Left lung (tissue), 10 donors: ENCODE measurements around the gene ABLIM3. TPM values are rescaled to one million over a fixed set of nuclear protein-coding genes. Genes with fewer than 3 reads are reported as not detected.

Experiments
- ATAC-seq: fragments of 200-7000 bp; cut with Tn5 transposase; one replicate; pipeline ENCODE4 v1.9.1; 2020; ENCODE audit warnings: moderate library complexity
- DNase-seq, 4 donors: peaks; one replicate each; pipeline ENCODE4 v3.0.0-alpha.2; 2013 to 2020
- H3K27ac ChIP-seq, 2 donors: fragments of 200-600 bp; sonication (generic) in 1 of 2; one replicate each; pipeline versions ENCODE4 v1.5.0 to v1.8.0; 2020 to 2021
- H3K27me3 ChIP-seq, 2 donors: fragments of 200-600 bp; sonication (generic) in 1 of 2; one replicate each; pipeline versions ENCODE4 v1.5.0 to v1.8.0; 2020 to 2021
- H3K36me3 ChIP-seq, 2 donors: fragments of 200-600 bp; sonication (generic) in 1 of 2; one replicate each; pipeline versions ENCODE4 v1.5.0 to v1.8.0; 2020 to 2021
- H3K4me1 ChIP-seq, 2 donors: fragments of 200-600 bp; one replicate each; pipeline ENCODE4 v1.8.0; 2021
- H3K4me3 ChIP-seq, 2 donors: fragments of 200-600 bp; sonication (generic) in 1 of 2; one replicate each; pipeline versions ENCODE4 v1.5.0 to v1.8.0; 2020 to 2021; ENCODE audit warnings: mild to moderate bottlenecking in 1 of 2
- H3K9me3 ChIP-seq, 2 donors: fragments of 200-600 bp; sonication (generic) in 1 of 2; one replicate each; pipeline versions ENCODE4 v1.5.0 to v1.8.0; 2020 to 2021
- intact Hi-C, 2 donors: fragments of 100-400 bp; cut with DNase I; formaldehyde crosslinking; loops; one replicate each; pipeline versions ENCODE4 v1.11.2 to v1.14.2; 2022
- polyA plus RNA-seq, 6 donors: library from polyadenylated mRNA; unstranded; fragments of 120-200 nt; gene quantifications; one replicate each; pipeline ENCODE4 v1.2.1, GENCODE V29; 2013; ENCODE audit not compliant: insufficient read length in 6 of 6
- total RNA-seq, 2 donors: library from RNA; stranded (reverse); fragmentation: NEBNext Ultra II Directional; extraction: Animal tissue kit (Norgen Biotek cat#: 25700); gene quantifications; one replicate each; pipeline ENCODE4 v1.2.1, GENCODE V29; 2021
- TF ChIP-seq, protein P1 (sequence below), 2 donors: fragments of 200-600 bp; sonication (generic) in 1 of 2; IDR thresholded peaks; one replicate each; pipeline versions ENCODE4 v1.5.0 to v1.8.0; 2021; ENCODE audit warnings: antibody characterized with exemption in 2 of 2
- donor health status: DM: no; HTN: yes; CAD: no.
- donor health status: DM: no; HTN: no; CAD: no.

Gene ABLIM3
- total and polyA plus RNA-seq, 8 donors = 33.2 to 145 (median 108) TPM

DNA sequence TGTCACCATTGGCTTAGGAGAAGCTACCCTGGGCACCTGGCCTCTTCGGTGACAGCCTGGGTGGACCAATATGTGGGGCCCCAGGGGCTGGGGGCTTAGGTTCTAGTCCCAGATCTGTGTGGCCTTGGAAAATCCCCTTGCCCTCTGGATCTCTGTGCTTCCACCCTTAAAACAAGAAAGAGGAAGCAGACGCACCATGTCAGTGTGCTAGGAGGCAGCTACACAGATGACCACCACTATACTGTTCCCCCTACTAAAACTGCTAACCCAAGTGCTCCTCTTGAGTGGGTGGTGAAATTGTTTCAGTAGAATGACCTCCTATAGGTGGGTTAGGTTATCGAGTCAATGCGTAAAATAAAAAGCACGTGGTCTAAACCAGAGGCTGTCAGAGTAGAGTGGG is 161.3 kb downstream of the ABLIM3 start:
- no peak for ATAC-seq
- Histone ChIP-seq H3K27ac (no peak overlapping the region), H3K9me3 (no peaks in the 10 kb centered on the region), H3K4me3 (no peak overlapping the region), H3K27me3 (peaks cover 0 to 8% of the 10 kb centered on the region in 2 donors), H3K4me1 (peaks cover 0 to 12% of the 10 kb centered on the region in 2 donors), H3K36me3 (no peaks in the 10 kb centered on the region)
- TF ChIP-seq, protein P1, sequence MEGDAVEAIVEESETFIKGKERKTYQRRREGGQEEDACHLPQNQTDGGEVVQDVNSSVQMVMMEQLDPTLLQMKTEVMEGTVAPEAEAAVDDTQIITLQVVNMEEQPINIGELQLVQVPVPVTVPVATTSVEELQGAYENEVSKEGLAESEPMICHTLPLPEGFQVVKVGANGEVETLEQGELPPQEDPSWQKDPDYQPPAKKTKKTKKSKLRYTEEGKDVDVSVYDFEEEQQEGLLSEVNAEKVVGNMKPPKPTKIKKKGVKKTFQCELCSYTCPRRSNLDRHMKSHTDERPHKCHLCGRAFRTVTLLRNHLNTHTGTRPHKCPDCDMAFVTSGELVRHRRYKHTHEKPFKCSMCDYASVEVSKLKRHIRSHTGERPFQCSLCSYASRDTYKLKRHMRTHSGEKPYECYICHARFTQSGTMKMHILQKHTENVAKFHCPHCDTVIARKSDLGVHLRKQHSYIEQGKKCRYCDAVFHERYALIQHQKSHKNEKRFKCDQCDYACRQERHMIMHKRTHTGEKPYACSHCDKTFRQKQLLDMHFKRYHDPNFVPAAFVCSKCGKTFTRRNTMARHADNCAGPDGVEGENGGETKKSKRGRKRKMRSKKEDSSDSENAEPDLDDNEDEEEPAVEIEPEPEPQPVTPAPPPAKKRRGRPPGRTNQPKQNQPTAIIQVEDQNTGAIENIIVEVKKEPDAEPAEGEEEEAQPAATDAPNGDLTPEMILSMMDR (IDR thresholded peaks at IDR 0.05) = no peak
- no peak for DNase-seq
- intact Hi-C loops = no loop called here

DNA sequence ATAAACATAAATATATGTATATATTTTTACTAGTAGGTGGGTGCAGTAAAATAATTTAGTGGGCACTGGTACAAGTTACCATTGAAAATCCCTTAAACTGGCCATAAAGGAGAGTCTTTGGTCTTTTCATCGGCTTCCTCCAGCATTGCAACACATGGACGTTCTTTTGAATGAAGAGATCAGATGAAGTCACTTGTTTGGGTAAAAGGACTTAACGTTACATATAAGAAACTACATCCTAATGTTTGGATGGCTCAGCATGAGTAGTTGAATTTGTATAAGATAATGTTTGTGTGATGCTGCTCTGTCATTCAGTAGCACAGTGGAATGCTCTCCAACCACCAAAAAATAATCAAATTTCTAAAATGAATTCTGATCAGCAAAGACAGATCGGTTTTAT is 161.9 kb downstream of the ABLIM3 start:
- peaks cover 0 to 12% of the 10 kb centered on the region in 2 donors for H3K4me1 ChIP-seq
- peaks cover 0 to 8% of the 10 kb centered on the region in 2 donors for H3K27me3 ChIP-seq
- no peak overlapping the region for H3K27ac ChIP-seq
- TF ChIP-seq, protein P1 (IDR thresholded peaks at IDR 0.05) = no peak
- no peak overlapping the region for H3K4me3 ChIP-seq
- DNase-seq (no peak), ATAC-seq (no peak)
- no peaks in the 10 kb centered on the region for H3K36me3 ChIP-seq
- no peaks in the 10 kb centered on the region for H3K9me3 ChIP-seq
- intact Hi-C loops = no loop called here

DNA sequence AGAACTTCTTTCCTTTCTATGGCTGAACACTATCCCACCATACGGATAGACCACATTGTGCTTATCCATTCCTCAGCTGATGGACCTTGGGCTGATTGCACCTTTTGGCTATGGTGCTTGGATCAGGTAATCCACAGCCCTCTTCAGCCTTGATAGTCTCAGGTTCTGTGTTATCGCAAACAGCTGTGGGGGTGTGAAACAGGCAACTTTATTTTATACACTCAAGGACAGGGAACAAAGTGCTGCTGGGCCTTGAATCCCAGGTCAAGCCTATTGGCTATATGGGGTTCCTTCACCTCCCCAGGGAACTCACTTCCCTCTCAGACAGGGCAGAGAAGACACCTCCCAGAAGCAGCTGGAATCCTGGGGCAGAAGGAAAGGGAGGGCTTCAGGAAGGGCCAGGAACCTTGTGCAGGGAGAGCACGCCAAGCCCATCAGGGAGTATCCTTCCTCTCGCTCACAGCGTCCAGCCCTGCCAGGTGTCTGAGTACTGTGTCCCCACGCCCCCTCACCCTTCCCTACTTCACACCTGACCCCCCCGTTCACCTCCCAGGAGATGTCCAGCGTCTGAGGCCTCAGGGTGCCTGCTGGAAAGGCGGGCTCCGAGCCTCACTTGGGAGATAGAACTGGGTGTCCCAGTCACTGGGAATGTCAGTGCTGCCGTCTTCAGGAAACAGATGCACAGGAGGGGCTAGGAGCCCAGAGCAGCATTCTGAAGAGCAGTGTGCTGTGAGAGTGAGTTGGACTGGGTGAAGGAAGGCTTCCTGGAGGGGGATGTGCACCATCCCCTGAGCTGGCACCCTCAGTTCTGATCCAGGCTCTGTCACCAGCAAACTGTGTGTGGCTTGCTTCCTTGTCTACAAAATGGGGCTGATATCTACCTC is 163.1 kb downstream of the ABLIM3 start:
- no peak for DNase-seq
- peak overlapping the region in 1 of 2 donors; percentile 50 for H3K27ac ChIP-seq
- no peaks in the 10 kb centered on the region for H3K9me3 ChIP-seq
- peak; percentile 13 for ATAC-seq
- intact Hi-C loops = no loop called here
- peaks cover 0 to under 1% of the 10 kb centered on the region in 2 donors for H3K27me3 ChIP-seq
- H3K4me1 ChIP-seq = peaks cover 0 to 6% of the 10 kb centered on the region in 2 donors
- H3K36me3 ChIP-seq = no peaks in the 10 kb centered on the region
- TF ChIP-seq, protein P1 (IDR thresholded peaks at IDR 0.05) = no peak
- H3K4me3 ChIP-seq = no peak overlapping the region

DNA sequence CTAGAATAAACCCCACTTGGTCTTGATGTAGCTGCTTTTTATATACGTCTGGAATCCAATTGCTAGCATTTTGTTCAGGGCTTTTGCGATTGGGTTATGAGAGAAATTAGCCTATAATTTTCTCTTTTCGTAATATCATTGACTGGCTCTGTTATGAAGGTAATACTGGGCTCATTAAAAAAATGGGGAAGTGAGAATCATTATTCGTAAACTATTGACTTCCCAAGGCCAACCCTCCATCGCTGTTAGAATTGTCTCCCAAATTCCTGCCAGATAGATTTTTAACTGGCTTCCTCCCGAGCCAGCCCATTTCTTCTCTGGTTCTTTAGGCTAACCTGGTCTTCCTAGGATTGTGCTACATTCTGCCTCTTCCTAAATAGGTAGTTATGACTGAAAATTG is 168.1 kb downstream of the ABLIM3 start:
- TF ChIP-seq, protein P1 (IDR thresholded peaks at IDR 0.05) = no peak
- DNase-seq = no peak
- peak overlapping the region in 1 of 2 donors; percentile 6 for H3K27ac ChIP-seq
- H3K36me3 ChIP-seq = no peaks in the 10 kb centered on the region
- ATAC-seq = no peak
- intact Hi-C loops = no loop called here
- H3K9me3 ChIP-seq = no peaks in the 10 kb centered on the region
- H3K4me3 ChIP-seq = no peak overlapping the region
- no peaks in the 10 kb centered on the region for H3K27me3 ChIP-seq
- peaks cover 0 to 9% of the 10 kb centered on the region in 2 donors for H3K4me1 ChIP-seq

Other genes with a start within 250 kb of the ABLIM3 start
- gene SH3TC2, start 78.4 kb upstream of the ABLIM3 start, total RNA-seq = 1 to 10 TPM; 1.0 to 1.2 TPM
- 1 to 10 TPM; 1.9 to 2.5 (median 2.1) TPM for gene SH3TC2, start 78.4 kb upstream of the ABLIM3 start, polyA plus RNA-seq
- 10 to 100 TPM; 14.2 to 17.0 TPM for gene AFAP1L1, start 130.4 kb downstream of the ABLIM3 start, total RNA-seq
- gene AFAP1L1, start 130.4 kb downstream of the ABLIM3 start, polyA plus RNA-seq = 10 to 100 TPM; 38.8 to 46.6 (median 41.6) TPM
- 10 to 100 TPM; 12.3 to 15.9 TPM for gene GRPEL2, start 204.0 kb downstream of the ABLIM3 start, total RNA-seq
- 10 to 100 TPM; 23.7 to 25.1 (median 24.8) TPM for gene GRPEL2, start 204.0 kb downstream of the ABLIM3 start, polyA plus RNA-seq
- 10 to 100 TPM in 1 of 2 donors, 1 to 10 TPM in 1; 9.0 to 10.5 TPM for gene PCYOX1L, start 216.6 kb downstream of the ABLIM3 start, total RNA-seq
- gene PCYOX1L, start 216.6 kb downstream of the ABLIM3 start, polyA plus RNA-seq = 10 to 100 TPM; 15.1 to 17.9 (median 16.5) TPM
- gene IL17B, start 237.8 kb downstream of the ABLIM3 start, total RNA-seq = under 1 TPM in 1 of 2 donors, not detected in 1; 0.42 TPM
- 1 to 10 TPM in 5 of 6 donors, under 1 TPM in 1; 0.97 to 1.9 (median 1.5) TPM for gene IL17B, start 237.8 kb downstream of the ABLIM3 start, polyA plus RNA-seq